OCI-M2 (cell line): Measurements from ENCODE around the gene MTREX.

Experiments used
- DNase-seq: peaks from one replicate; lab custom pipeline; 2025; ENCODE audit not compliant: unreplicated experiment; lab: John Stamatoyannopoulos, UW

MTREX gene

GRCh38 chr5:55383254-55383653, 75.5 kb downstream of the MTREX start:
- no peak for DNase-seq

GRCh38 chr5:55384072-55384471, 76.3 kb downstream of the MTREX start:
- no peak for DNase-seq

DNA sequence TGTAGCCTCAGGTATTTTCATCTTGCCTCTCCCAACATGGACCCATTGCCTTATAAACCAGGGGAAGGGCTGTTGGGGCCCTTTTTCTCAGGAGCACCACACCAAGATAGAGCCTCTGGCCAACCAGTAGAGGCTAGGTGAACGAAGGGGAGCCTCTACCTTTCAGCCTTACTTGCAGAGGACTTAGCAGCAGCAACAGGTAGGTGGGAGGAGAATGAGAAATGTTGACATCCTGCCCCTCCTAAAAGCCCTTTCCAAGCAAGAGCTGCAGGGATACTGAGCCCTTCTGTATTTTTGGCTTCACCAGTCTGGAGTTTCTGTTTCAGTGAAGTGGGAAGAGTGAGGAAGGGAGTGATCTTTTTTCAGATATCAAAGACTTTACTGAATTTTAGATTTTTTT, 77.4 kb downstream of the MTREX start:
- no peak for DNase-seq

GRCh38 chr5:55385846-55386245, 78.1 kb downstream of the MTREX start:
- DNase-seq = no peak

DNA sequence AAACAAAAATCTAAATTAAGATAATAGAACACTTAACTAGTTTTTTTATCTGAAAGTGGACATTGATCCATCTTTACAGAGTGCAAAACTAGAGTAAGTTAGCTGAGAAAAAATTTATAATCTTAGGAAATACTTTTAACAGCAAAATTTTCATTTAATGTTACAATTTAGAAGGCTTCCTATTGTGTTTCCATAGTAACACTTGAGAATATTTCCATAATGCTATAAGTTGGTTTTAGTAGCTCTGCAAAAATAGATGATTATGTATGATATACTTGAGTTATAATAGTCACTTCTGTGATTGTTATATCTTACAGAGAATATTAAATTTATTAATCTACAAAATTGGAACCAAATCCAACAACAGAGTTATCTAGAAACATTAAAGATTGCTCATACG, 78.6 kb downstream of the MTREX start:
- DNase-seq = no peak

DNA sequence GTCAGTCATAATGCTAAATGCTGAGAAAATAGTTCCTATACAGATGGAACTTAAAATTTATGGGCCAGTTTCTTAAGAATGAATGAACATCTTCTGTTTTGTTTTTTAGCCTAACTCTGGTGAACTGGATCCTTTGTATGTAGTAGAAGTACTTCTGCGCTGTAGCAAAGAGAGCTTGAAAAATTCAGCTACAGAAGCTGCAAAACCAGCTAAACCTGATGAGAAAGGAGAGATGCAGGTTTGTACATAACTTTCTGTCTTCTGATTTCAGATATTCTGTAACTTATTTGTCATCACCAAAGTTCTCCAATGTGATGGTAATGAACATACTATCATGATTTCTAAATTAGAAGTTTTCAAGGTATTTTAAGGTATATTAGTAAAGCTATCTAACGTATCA, 80.1 kb downstream of the MTREX start:
- no peak for DNase-seq

DNA sequence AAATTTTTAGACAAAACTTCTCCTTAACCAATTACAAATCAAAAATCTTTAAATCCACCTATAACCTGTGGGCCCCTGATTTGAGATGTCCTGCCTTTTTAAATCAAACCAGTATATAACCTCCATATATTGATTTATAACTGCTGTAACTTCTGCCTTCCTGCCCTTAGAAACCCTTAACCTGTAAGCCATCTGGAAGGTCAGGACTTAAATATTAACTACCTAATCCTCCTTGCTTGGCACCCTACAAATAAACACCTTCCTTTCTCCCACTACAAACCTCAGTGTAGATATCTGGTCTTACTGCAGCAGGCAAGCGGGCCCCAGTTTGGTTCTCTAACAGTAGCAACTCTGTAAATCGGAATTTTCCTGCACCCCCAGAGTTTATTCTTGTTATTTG, 83.9 kb downstream of the MTREX start:
- DNase-seq = no peak

DNA sequence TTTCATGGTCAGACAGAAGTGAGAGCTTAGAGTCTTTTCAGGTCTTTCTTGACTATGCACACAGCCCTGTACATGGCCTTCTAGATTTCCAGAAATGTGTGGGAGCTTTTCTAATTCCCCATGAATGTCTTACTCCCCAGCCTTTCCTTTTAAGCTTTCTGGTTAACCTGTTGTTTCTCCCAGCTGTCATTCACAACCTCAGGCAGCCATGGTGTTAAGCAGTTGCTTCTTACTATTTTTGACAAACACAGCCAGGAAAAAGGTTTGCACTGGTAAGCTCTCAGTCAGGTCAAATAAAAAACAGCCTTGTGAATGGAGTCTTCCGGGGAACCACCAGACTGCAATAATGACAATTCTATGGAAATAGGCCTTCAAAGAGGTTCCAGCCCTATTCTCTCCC, 84.9 kb downstream of the MTREX start:
- DNase-seq = no peak

GRCh38 chr5:55393501-55394175, 85.8 kb downstream of the MTREX start:
- no peak for DNase-seq

DNA sequence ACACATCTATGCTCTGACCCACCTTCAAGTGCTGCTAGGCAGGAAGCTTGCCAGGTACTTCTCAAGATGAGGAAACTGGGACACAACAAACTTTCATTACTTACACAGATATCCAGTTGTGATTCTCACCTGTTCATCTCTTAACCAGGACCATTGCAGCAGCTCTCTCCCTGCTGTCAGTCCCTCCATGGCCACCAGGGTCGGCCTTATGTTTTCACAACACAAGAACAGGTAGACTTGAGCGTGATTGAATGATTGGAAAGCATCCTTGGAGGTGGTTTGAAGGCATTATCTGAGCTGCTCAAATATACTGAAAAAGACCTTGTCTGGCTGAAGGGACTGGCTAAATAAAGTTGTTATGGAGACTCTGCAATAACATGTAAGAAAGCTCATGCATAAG, 94.4 kb downstream of the MTREX start:
- no peak for DNase-seq

DNA sequence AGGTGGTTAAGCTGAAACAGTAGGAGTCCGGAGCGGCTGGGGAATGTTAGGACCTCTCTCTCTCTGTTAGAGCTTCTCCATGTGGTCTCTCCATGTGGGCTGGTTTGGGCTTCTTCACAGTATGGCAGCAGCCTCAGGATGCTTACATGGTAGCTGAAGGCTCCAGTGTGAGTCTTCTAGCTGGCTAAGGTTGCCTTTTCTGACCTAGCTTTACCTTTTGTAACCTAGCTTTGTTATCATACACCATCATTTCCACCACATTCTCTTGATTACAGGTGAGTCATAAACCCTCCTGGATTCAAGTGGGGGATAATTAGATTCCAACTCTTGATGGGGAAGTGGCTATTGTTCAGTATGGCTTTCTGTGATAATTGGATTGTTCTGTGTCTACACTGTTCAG, 98.5 kb downstream of the MTREX start:
- no peak for DNase-seq

DNA sequence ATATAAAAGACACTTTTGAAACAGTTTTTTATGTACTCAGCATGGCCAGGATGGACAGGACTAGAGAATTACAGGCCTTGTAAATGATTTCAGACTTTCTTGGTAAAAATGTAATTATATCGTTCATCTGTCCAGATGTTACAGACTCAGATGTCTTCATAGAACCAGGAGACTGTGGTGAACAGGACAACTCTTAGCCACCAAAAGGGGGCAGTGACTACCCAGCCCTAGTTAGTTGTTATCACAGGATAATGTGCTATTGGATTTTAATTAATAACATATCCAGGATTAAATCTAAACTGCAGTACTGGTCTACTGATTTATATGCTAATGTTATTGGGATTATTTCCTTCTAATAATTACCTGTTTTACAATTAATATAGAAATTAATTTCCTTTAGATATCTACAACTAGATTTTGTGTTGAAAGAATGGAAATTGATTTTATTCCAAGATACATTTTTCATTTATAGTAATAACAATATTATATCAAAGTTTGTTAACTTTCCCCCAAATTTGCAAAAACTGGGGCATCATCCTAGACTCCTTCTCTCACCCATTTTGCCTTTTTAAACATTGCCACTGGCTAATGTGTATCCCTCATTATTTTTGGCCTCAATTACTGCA, 99.4 kb downstream of the MTREX start:
- no peak for DNase-seq

GRCh38 chr5:55407984-55408383, 100.2 kb downstream of the MTREX start:
- DNase-seq = no peak

DNA sequence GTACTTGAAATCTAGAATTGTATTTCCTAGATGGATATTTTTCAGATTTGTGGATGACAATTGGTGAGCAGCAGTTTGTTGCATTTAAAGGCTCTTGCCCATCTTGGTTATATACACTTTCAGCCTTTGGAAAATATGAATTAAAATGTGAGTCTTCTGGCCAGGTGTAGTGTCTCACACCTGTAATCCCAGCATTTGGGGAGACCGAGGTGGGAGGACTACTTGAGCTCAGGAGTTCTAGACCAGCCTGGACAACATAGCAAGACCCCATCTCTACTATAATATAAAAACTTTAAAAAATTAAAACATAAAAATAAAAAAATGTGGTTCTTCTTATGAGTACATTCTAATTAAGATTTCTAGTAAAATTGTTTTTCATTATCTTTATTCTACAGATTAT, 102.0 kb downstream of the MTREX start:
- no peak for DNase-seq

DNA sequence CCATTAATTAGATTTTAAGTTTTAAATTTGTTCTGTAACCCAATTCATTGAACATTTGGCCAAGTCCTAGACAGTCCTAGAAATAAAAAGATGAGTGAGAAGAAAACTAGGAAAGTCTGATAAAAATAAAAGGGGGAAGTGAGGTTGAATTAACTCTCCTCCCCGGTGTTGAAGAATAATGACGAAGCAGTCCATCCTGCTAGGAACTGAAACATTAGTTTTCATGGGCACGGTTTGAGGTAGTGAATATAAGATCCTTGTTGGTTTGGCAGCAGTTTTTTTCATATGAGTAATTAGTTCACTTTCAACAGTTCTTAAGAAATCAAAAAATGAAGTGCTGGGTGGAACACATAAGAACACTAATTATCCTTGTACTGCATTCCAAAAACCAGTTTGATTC, 103.1 kb downstream of the MTREX start:
- DNase-seq = no peak

- no peak for DNase-seq
These were observed 104.1 kb downstream of the MTREX start for GRCh38 chr5:55411876-55412275.

DNA sequence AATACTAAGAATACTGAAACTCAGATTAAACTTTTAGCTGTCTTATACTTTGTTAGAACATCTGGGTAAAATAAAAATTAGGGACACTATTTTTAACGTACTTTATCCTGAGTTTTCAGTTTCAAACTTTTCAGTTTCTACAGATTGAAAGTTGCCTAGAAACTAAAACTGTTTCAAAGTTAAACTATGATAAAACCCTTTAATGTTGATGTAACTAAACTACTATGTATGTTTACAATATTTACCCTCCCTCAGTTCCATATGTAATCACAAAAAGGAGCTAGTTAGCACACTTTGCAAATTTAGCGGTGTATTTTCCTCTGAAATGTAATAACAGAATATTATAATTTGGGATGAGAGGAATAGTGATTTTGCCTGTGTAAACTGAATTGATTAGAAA, 105.9 kb downstream of the MTREX start:
- no peak for DNase-seq

DNA sequence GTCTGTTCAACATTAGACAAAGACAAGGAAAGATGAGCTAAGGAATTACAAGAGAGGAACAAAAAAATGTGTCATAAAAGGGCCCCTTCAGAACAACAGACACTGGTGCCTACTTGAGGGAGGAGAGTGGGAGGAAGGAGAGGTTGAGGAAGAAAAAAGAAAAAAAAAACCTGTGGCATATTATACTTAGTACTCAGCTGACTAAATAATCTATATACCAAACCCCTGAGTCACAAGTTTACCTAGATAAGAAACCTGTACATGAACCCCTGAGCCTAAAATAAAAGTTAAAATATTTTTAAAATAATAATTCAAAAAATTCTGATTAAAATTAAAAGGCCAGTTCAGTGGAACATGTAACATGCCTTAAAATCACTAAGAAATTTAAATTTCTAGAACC, 107.3 kb downstream of the MTREX start:
- no peak for DNase-seq

DNA sequence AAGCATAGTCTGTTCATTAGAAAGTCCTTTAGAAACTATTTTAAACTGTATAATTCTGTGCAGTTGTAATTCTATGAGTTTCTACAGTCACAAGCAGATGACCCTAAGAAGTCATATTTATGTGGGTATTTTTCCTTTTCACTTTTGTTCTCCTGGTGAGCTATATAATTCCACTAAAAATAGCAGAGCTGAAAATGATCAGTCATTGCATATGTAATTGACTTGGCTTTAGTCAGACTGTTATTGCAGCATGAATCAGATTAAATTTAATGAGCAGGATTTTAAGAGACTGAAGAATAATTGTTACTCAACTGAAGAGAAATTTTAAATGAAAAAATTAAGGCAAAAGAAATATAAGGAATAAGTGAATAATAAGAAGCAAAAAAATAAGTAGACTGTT, 108.5 kb downstream of the MTREX start:
- DNase-seq = no peak

DNA sequence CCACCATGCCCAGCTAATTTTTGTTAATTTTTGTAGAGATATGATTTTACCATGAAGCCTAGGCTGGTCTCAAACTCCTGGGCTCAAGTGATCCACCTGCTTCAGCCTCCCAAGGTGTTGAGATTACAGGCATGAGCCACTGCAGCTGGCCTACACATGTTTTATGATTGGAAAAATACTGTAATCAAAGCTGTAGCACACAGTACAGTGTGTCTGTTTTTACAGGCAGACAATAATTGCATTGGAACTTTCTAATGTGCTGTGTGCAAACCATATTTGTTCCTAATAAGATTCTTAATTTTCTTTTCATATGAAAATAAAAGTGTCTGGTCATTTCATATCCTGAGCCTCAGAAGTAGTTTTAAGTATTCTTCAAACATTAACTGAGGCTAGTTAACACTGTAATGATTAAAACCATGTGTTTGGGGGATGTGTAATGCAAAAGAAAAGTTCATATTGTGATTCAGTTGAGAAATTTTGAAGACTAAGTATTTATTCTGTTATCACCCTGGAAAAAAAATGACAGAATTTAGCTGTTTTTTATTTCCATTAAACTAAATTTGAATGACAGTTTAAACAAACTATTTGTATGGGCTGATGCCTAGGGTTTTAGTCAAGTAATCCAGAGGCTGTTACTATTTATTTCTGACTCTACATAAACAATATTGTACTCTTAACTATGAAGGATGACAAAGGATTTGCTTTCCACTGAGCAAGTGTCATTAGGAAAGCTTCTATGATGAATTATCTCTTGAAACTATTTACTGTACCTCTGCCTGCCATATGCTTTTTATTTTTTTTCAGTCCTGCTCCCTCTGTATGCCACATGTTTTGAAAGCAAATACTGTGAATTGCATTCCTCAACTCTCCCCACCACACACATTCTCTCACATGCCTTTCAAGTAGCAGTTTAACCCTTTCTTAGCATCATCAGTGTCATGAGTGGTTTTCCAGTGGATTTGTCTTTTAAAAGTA, 111.5 kb downstream of the MTREX start:
- no peak for DNase-seq

DNA sequence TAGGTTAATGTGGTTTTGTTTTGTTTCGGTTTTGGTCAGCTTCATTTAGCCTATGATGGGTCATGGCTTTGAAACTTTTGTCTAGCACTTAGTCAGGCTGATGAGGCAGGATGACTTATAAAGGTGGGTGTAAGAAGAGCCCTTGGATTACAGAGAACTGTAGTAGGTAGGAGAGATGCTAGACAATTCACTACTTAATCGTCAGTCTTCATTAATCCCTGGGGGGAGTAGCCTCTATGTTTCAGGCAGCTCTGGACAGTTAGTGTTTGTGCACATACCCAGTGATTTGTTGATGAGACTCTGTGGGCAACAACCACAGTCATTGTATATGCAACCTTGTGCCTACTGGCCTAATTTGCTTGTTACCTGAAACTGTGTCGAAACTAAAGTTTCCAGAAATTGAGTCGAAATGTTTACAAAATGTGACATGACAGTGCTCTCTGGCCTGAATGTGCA, 113.3 kb downstream of the MTREX start:
- no peak for DNase-seq

DNA sequence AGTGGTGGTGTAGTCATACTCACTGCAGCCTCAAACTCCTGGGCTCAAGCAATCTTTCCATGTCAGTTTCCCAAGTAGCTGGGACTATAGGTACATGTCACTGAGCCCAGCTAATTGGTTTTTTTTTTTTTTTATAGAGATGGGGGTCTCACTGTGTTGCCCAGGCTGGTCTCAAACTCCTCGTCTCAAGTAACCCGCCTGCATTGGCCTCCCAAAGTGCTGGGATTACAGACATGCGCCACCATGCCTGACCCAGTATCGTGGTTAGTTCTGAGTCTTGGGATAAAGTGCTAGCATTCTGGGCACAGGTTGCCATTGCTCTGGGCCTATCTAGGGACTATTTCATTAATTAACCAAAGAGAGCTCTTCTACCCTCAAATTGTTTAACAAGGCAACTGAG, 118.7 kb downstream of the MTREX start:
- DNase-seq = no peak
